NCI-H187 treated with DMSO at 0.1 percent for 48 hours (cell line): ENCODE measurements around the gene TMEM238L.
"Not testable (repeated sequence)": the region's sequence is repeated elsewhere in the genome, so short reads cannot be mapped to it uniquely, and the experiment has no call there.

ENCODE experiments used
- DNase-seq: peaks from one replicate; lab custom pipeline; 2025; lab: John Stamatoyannopoulos, UW

TMEM238L gene

DNA sequence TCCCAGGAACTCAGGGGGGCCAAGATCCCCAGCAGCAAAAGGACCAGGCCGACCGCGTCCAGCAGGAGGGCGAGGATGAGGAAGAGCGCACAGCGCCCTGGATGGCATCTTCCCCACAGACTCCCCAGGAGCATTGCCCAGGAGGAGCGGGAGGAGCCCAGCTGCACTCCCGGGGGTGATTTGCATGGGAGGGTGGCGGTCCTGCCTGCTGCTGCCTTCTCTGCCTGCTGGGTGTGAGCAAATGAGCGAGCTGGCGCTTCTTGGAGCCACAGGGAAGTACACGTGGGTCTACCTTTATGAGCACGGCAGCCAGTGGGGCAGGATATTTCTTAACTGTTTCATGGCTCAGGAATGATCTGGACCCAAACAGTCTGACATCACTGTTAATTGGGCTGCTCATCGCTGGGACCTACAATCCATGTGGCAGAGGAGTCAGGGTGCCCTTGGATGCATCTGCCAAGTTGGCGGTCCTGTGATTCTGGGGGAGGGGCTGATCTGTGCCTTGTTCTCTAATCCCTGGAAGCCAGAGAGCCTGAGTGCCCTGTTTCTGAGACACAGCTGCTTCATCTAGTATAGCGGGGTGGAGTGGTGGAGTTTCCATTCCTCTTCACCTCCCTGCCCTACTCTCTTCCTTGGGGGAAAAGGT, at the start of gene TMEM238L:
Gene TMEM238L, minus strand, starts transcription at position 270 of the 646 bp plus-strand sequence. Its CDS starts 136 bp downstream, at position 134.
- no peak for DNase-seq

DNA sequence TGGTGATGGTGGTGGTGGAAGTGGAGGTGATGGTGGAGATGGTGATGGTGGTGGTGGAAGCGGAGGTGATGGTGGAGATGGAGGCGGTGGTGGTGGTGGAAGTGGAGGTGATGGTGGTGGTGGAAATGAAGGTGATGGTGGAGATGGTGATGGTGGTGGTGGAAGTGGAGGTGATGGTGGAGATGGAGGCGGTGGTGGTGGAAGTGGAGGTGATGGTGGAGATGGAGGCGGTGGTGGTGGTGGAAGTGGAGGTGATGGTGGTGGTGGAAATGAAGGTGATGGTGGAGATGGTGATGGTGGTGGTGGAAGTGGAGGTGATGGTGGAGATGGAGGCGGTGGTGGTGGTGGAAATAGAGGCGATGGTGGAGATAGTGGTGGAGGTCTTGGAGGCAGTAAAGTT, 42.7 kb upstream of the TMEM238L start:
- not testable (repeated sequence) for DNase-seq

DNA sequence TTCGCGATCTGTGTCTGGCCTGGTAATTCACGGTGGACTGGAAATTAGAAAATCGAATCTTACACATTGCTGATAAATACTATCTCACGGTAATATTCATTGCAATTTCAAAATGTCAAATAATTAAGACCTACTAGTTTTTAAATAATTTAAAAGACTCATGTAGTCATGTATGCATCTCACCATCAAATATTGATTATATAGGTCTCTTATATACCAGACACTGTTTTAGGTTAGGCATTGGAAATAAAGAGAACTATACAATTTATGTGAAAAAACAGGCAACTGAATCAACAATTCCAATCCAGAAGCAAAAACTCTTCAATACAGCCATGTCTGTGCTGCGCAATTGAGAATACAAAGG, 41.5 kb upstream of the TMEM238L start:
- DNase-seq = no peak

DNA sequence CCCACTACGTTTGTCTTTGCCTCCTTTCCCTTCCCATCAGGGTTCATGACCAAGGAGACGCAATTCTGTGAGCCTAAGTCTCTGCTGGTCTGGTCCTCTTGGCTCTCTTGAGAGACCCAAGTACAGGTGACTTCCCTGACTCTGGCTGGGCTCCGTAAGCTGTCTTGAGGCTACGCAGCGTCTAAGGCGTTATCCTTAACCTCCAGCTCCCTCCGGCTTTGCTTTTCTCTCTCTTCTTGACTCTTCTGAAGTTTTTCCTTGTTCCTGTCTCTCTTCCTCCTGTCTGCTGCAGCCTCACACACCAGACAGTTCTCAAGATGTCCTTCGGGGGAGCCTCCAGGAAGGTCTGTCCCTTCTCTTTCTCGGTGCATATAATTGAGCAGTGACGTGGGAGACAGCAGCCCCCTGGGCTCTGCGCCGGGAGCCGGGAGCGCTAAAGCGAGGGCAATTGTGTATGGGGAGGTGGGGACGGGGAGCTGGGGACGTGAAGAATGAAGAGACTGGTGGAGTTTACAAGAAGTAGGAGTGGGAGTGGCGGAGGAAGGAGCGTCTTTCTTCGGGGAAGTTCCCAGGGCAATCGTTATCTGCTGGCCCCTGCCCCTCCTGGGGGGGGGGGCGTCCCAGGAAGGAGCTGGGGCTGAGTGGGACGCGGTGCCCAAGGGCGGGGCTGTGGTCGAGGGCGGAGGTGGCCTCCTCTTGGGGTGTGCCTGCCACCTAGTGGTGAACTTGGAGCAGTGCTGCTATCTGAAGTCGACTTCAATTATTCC, 40.9 kb upstream of the TMEM238L start:
- DNase-seq = no peak

GRCh38 chr17:10843811-10844210, 39.9 kb upstream of the TMEM238L start:
- DNase-seq = no peak

DNA sequence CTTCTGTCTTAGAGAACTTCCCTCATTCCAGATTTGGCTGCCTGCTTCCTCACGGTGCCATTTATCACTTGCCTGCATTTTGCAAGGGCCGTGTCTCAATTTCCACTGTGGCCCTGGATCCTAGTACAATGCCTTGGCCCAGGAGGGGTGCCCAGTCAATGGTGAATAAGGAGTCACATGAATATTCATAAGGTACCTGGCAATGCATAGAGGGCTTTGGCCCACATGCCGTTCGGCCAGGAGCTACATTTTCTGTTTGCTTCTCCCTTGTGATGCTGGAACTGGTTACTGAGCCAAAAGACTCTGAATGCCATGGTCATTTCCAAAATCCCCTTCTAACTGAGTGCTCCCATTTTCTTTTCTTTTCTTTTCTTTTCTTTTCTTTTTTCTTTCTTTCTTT, 38.8 kb upstream of the TMEM238L start:
- DNase-seq = no peak

- no peak for DNase-seq
Measured at GRCh38 chr17:10838682-10839081, 34.8 kb upstream of the TMEM238L start.

- no peak for DNase-seq
Measured at GRCh38 chr17:10837921-10838320, 34.0 kb upstream of the TMEM238L start, which contains the start of gene PIRT. PIRT (minus strand) TSS chr17:10838087; CDS start chr17:10825645, 12,442 bp downstream.

GRCh38 chr17:10836966-10837590, 33.2 kb upstream of the TMEM238L start:
- DNase-seq = no peak

DNA sequence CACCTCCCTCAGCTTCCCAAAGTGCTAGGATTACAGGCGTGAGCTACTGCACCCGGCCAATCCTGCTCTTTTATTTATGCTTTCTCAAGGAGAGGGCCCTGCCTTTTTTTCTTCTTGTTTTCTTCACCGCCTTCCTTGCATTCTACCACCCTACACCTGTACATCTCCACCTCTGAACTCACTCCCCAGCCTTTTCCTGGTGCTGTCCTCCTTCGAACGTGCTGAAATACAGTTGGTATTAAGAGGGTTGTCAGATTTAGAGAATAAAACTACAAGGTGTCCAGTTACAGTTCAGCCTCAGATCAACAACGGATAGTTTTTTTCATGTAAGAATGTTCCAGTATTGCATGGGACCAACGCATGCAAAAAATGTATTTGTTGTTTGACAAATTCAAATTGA, 32.2 kb upstream of the TMEM238L start:
- no peak for DNase-seq

- DNase-seq = no peak
Measured at GRCh38 chr17:10831696-10832095, 27.8 kb upstream of the TMEM238L start.

GRCh38 chr17:10827898-10828552, 24.1 kb upstream of the TMEM238L start:
- DNase-seq = no peak

GRCh38 chr17:10824874-10825273, 21.0 kb upstream of the TMEM238L start:
- DNase-seq = no peak

GRCh38 chr17:10821770-10822169, 17.9 kb upstream of the TMEM238L start:
- DNase-seq = no peak

- DNase-seq = no peak
Measured at GRCh38 chr17:10821054-10821453, 17.2 kb upstream of the TMEM238L start.

DNA sequence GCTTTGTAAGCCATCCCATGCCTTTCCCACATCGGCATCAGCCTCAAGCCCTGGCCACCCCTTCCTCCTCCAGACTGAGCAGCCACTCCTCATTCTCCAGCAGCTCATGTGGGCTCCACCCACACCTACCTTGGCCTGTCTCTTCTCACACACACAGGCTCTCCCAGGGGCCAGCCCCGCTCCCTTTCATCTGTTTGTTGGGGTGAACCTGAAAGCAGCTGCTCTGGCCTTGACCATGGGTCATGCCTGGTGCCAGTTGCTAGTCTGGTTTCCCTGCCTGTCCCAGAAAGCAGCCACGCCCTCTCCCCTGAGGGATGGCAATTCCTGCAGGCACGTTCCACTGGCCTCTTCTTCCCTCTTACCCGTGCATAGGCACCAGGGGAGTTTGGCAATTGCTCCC, 11.4 kb upstream of the TMEM238L start:
- DNase-seq = no peak

DNA sequence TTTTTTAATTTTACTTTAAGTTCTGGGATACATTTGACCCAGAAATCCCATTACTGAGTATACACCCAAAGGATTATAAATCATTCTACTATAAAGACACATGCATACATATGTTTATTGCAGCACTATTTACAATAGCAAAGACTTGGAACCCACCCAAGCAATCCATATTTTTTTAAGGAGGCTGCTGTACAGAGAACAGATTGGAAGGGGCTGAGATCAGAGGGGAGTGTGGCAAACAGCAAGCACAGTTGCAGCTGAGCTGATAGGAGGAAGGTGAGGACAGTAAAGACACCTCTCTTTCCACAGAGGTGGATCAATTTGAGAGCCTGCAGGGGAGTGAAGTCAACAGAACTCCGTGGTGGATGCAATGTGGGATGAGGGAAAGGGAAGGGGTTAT, 10.2 kb upstream of the TMEM238L start:
- no peak for DNase-seq

DNA sequence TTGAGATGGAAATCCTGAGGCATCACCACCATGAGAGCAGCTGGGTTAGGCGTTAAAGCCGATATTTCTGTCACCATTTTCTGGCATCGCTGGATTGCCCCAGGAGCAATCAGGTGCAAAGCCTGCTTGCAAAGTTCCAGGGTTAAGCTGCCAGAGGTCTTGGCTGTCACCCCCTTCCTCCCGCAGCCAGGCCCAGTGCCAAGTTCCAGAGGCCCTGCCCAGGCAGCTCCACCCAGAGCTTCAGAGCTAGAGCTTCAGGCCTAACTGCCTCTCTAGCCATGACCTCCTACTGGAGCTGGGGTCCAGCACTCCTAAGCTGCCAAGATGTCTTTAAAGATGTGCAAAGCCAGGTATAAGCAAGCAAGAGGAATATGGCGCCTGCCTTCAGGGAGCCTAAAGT, 8.8 kb upstream of the TMEM238L start:
- DNase-seq = no peak

GRCh38 chr17:10809605-10810004, 5.7 kb upstream of the TMEM238L start:
- DNase-seq = no peak

- no peak for DNase-seq
Measured at GRCh38 chr17:10807704-10808128, 3.8 kb upstream of the TMEM238L start.

GRCh38 chr17:10806545-10807262, 2.8 kb upstream of the TMEM238L start:
- DNase-seq = no peak

GRCh38 chr17:10805911-10806310, 2.0 kb upstream of the TMEM238L start:
- no peak for DNase-seq
